SKM-1 treated with dmso at 0.1 percent for 144 hours (cell line): ENCODE measurements around the gene PTCH1.

Source experiments
- DNase-seq: peaks from one replicate; lab custom pipeline; 2025; ENCODE audit not compliant: unreplicated experiment; lab: John Stamatoyannopoulos, UW

Gene PTCH1

GRCh38 chr9:95499847-95500246 lies 16.9 kb downstream of the PTCH1 start:
- no peak for DNase-seq

GRCh38 chr9:95499046-95499676 lies 17.6 kb downstream of the PTCH1 start:
- no peak for DNase-seq

- DNase-seq = no peak
Observed at GRCh38 chr9:95498641-95499040, 18.1 kb downstream of the PTCH1 start.

GRCh38 chr9:95497772-95498171 lies 19.0 kb downstream of the PTCH1 start:
- no peak for DNase-seq

GRCh38 chr9:95496687-95497086 lies 20.1 kb downstream of the PTCH1 start:
- DNase-seq = no peak

GRCh38 chr9:95495961-95496360 lies 20.8 kb downstream of the PTCH1 start:
- no peak for DNase-seq

GRCh38 chr9:95495529-95495928 lies 21.2 kb downstream of the PTCH1 start:
- DNase-seq = no peak

GRCh38 chr9:95494416-95495371 lies 22.1 kb downstream of the PTCH1 start:
- peak; percentile 36 for DNase-seq

- no peak for DNase-seq
Observed at GRCh38 chr9:95494022-95494415, 22.8 kb downstream of the PTCH1 start.

- DNase-seq = no peak
Observed at GRCh38 chr9:95493402-95493801, 23.4 kb downstream of the PTCH1 start.

GRCh38 chr9:95491543-95492320 lies 25.0 kb downstream of the PTCH1 start:
- no peak for DNase-seq

- DNase-seq = no peak
Observed at GRCh38 chr9:95488954-95489353, 27.8 kb downstream of the PTCH1 start.

- no peak for DNase-seq
Observed at GRCh38 chr9:95486318-95486717, 30.5 kb downstream of the PTCH1 start.

GRCh38 chr9:95484225-95484624 lies 32.5 kb downstream of the PTCH1 start:
- no peak for DNase-seq

- no peak for DNase-seq
Observed at GRCh38 chr9:95483431-95483830, 33.3 kb downstream of the PTCH1 start.

- no peak for DNase-seq
Observed at GRCh38 chr9:95482621-95483020, 34.1 kb downstream of the PTCH1 start.

- no peak for DNase-seq
Observed at GRCh38 chr9:95481000-95481399, 35.8 kb downstream of the PTCH1 start.

- DNase-seq = no peak
Observed at GRCh38 chr9:95480346-95480745, 36.4 kb downstream of the PTCH1 start.

GRCh38 chr9:95479330-95479729 lies 37.4 kb downstream of the PTCH1 start:
- DNase-seq = no peak

- DNase-seq = no peak
Observed at GRCh38 chr9:95478335-95478734, 38.4 kb downstream of the PTCH1 start.

- no peak for DNase-seq
Observed at GRCh38 chr9:95477885-95478284, 38.9 kb downstream of the PTCH1 start.

- DNase-seq = no peak
Observed at GRCh38 chr9:95477441-95477840, 39.3 kb downstream of the PTCH1 start.
